Effector CD8-positive, alpha-beta T cell (primary cell): ENCODE data around the gene IL1RN.

Source experiments
- DNase-seq: peaks from one replicate; lab custom pipeline; 2025; lab: John Stamatoyannopoulos, UW

IL1RN gene

GRCh38 chr2:113156278-113157117, 29.1 kb downstream of the IL1RN start:
- no peak for DNase-seq

GRCh38 chr2:113157118-113157896, 29.9 kb downstream of the IL1RN start:
- DNase-seq = no peak

- DNase-seq = no peak
Observed at GRCh38 chr2:113157897-113158753, 30.7 kb downstream of the IL1RN start.

GRCh38 chr2:113158884-113159553, 31.6 kb downstream of the IL1RN start:
- DNase-seq = no peak

GRCh38 chr2:113160248-113160647, 32.9 kb downstream of the IL1RN start:
- no peak for DNase-seq

- DNase-seq = no peak
Observed at GRCh38 chr2:113160962-113161361, 33.6 kb downstream of the IL1RN start.

- DNase-seq = no peak
Observed at GRCh38 chr2:113162173-113162572, 34.8 kb downstream of the IL1RN start.

GRCh38 chr2:113162869-113163268, 35.5 kb downstream of the IL1RN start:
- DNase-seq = no peak

GRCh38 chr2:113164215-113164929, 37.0 kb downstream of the IL1RN start:
- no peak for DNase-seq

- DNase-seq = no peak
Observed at GRCh38 chr2:113164930-113165585, 37.7 kb downstream of the IL1RN start.

GRCh38 chr2:113166187-113166645, 38.8 kb downstream of the IL1RN start:
- DNase-seq = no peak

- no peak for DNase-seq
Observed at GRCh38 chr2:113167115-113167932, 39.9 kb downstream of the IL1RN start.

- DNase-seq = no peak
Observed at GRCh38 chr2:113167962-113168340, 40.6 kb downstream of the IL1RN start.

- no peak for DNase-seq
Observed at GRCh38 chr2:113169002-113169530, 41.7 kb downstream of the IL1RN start.

GRCh38 chr2:113169586-113169985, 42.2 kb downstream of the IL1RN start:
- no peak for DNase-seq

- DNase-seq = no peak
Observed at GRCh38 chr2:113171334-113172075, 44.1 kb downstream of the IL1RN start.

- DNase-seq = no peak
Observed at GRCh38 chr2:113172721-113173541, 45.5 kb downstream of the IL1RN start.
